ENCODE measurements around the gene RPL35. TPM values are rescaled to one million over a fixed set of nuclear protein-coding genes. Genes with fewer than 3 reads are reported as not detected.
A peak's percentile ranks its signal among the peaks of the same experiment; 100 is the strongest.

RPL35 gene
- total RNA-seq, 4 donors from 2014 or later = 2,721 to 5,210 (median 3,159) TPM

DNA sequence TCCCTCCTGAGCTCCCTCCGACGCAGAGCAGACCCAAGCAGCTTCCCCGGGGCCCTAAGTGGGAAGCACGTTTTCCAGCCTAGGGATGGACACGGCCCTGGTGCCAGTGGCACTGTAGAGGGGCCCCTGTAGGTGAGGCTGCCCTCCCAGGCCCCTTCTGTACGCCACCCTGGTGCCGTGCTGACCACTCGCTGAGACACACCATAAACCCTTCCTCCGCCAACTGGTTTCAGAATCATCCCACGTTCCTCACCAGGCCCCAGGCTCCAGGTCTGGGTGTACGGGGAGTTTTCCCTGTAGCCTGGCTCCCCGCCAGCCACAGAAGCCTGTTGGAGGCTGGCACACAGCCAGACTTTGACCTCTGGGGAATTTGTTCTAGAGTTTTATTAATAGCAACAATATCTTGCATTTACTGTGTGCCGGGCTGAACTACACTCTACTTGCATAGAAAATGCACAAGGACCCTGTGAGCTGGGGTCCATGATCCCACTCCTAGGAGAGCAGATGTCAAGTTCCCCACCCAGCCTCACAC is 26.7 kb downstream of the RPL35 start:
- intact Hi-C loops (cut with DNase I; ENCODE audit: low total_unique reads) = no loop called here
- TF ChIP-seq POLR2A (IDR thresholded peaks at IDR 0.05) = no peak
- TF ChIP-seq, protein P1, sequence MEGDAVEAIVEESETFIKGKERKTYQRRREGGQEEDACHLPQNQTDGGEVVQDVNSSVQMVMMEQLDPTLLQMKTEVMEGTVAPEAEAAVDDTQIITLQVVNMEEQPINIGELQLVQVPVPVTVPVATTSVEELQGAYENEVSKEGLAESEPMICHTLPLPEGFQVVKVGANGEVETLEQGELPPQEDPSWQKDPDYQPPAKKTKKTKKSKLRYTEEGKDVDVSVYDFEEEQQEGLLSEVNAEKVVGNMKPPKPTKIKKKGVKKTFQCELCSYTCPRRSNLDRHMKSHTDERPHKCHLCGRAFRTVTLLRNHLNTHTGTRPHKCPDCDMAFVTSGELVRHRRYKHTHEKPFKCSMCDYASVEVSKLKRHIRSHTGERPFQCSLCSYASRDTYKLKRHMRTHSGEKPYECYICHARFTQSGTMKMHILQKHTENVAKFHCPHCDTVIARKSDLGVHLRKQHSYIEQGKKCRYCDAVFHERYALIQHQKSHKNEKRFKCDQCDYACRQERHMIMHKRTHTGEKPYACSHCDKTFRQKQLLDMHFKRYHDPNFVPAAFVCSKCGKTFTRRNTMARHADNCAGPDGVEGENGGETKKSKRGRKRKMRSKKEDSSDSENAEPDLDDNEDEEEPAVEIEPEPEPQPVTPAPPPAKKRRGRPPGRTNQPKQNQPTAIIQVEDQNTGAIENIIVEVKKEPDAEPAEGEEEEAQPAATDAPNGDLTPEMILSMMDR (IDR thresholded peaks at IDR 0.05) = no peak
- no peak overlapping the region for H3K4me3 ChIP-seq (ENCODE audit: low read depth, poor library complexity, severe bottlenecking)
- WGBS, 2 donors = 45 to 52% methylated on average over 13 of the region's 13 CpGs
- peak in 1 of 2 donors; percentile 89 for DNase-seq (ENCODE audit: low spot score in 2 of 2)

DNA sequence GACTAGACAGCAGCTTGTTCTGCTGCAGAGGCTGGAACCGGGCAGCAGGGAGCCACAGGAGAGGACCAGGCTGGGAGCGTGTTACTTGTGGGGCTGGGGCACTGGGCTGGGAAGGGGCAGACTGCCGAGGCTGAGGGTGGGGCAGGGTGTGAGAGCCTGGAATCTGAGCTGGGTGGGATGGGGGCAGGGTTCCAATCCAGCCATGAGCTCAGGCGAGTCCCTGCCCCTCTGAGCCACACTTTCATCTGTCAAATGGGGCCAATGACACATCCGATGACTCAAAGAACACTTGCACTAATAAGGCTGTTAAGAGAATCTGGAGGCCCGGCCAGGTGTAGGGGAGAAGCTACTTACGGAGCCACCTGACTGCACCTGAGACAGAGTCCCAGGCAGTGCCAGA is 27.2 kb downstream of the RPL35 start:
- no peak overlapping the region for H3K4me3 ChIP-seq (ENCODE audit: low read depth, poor library complexity, severe bottlenecking)
- WGBS, 2 donors = 24 to 34% methylated on average over 5 to 7 of the region's 7 CpGs
- TF ChIP-seq, protein P1 (IDR thresholded peaks at IDR 0.05) = no peak
- no peak for TF ChIP-seq POLR2A (IDR thresholded peaks at IDR 0.05)
- no peak for DNase-seq (ENCODE audit: low spot score in 2 of 2)
- intact Hi-C loops (cut with DNase I; ENCODE audit: low total_unique reads) = no loop called here

DNA sequence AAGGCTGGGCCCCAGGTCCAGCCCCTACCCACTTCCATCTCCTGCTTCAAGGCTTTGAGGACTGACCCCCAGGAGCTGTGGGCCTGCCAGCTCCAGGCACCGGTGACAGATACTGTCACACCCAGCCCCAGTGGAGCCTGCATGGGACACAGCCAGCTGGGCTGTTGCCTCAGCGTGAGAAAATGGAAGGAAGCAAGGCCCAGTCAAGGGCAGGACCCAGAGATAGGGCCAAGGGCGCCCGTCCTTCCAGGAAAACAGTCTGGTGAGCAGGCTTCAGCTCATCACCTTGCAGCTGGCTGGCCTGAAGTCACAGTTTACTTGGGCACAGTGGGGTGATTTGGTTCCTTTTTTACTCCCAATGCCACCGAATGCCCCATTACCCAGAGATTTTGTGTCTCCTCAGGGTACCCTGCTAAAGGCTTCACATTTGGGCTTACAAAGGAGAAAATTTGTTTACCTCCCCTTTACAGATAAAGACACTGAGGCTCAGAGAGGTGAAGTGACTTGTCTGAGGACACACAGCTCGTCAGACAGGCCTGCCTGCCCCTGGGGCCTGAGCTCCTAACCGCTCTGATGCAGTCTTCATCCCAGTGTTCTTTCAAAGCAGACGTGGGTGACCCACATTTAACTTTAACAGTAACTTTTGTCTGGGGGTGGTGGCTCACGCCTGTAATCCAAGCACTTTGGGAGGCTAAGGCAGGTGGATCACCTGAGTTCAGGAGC is 30.0 kb downstream of the RPL35 start:
- TF ChIP-seq POLR2A (IDR thresholded peaks at IDR 0.05) = no peak
- TF ChIP-seq, protein P1 (IDR thresholded peaks at IDR 0.05) = no peak
- H3K4me3 ChIP-seq (ENCODE audit: low read depth, poor library complexity, severe bottlenecking) = no peak overlapping the region
- 48 to 56% methylated on average over 9 of the region's 9 CpGs for WGBS, 2 donors
- intact Hi-C loops (cut with DNase I; ENCODE audit: low total_unique reads) = no loop called here
- no peak for DNase-seq (ENCODE audit: low spot score in 2 of 2)

DNA sequence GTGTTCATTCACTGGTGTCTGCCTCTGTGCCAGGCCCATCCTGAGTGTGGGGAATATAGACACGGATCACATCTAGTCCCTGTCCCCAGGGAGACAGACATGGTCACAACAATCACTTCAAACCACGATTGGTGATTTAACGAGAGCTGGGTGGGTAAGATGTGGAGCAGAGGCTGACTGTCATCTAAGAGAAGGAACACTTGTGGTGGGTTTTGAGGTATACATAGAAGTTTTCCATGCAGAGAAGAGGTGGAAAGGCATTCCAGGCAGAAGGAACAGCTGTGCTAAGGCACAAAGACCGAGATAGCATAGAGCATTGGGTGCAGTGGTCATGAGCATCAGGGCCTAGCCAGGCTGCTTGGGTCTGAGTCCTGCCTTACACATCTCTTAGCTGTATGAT is 31.2 kb downstream of the RPL35 start:
- no peak for DNase-seq (ENCODE audit: low spot score in 2 of 2)
- intact Hi-C loops (cut with DNase I; ENCODE audit: low total_unique reads) = no loop called here
- H3K4me3 ChIP-seq (ENCODE audit: low read depth, poor library complexity, severe bottlenecking) = no peak overlapping the region
- WGBS, 2 donors = 68 to 70% methylated on average over 4 of the region's 4 CpGs
- TF ChIP-seq POLR2A (IDR thresholded peaks at IDR 0.05) = no peak
- TF ChIP-seq, protein P1 (IDR thresholded peaks at IDR 0.05) = no peak

DNA sequence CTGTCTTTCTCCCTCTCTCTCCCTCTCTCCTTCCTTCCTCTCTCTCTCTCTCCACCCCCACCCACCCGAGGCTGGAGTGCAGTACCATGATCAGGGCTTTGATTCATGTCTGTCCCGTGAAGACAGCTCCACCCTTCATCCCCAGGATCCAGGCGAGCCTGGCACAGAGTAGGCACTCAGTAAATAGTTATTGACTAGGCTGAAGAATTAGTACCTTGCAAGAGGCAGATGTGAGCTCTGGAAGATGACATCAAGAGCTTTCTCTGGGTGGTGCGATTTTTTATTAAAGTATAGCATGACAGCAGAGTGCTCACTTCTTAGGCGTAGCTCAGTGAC is 32.5 kb downstream of the RPL35 start:
- H3K4me3 ChIP-seq (ENCODE audit: low read depth, poor library complexity, severe bottlenecking) = no peak overlapping the region
- 38 to 41% methylated on average over 5 of the region's 5 CpGs for WGBS, 2 donors
- TF ChIP-seq, protein P1 (IDR thresholded peaks at IDR 0.05) = no peak
- no peak for TF ChIP-seq POLR2A (IDR thresholded peaks at IDR 0.05)
- intact Hi-C loops (cut with DNase I; ENCODE audit: low total_unique reads) = no loop called here
- no peak for DNase-seq (ENCODE audit: low spot score in 2 of 2)

Data from lower leg skin (tissue), 4 donors.